Left kidney (tissue), 8 donors: Measurements from ENCODE around the gene XPO4. TPM values are rescaled to one million over a fixed set of nuclear protein-coding genes. Genes with fewer than 3 reads are reported as not detected.
A peak's percentile ranks its signal among the peaks of the same experiment; 100 is the strongest.
"Not testable (repeated sequence)": the region's sequence is repeated elsewhere in the genome, so short reads cannot be mapped to it uniquely, and the experiment has no call there.

Experiments
- DNase-seq: peaks from one replicate; pipeline ENCODE4 v3.0.0-alpha.2; 2013
- long read RNA-seq, 8 donors: transcript quantifications; one replicate each; lab custom pipeline, GENCODE V29; 2026
- polyA plus RNA-seq: library from polyadenylated mRNA; unstranded; fragments of 120-200 nt; gene quantifications from one replicate; pipeline ENCODE4 v1.2.1, GENCODE V29; 2013; ENCODE audit not compliant: insufficient read length

The XPO4 gene
- 24.5 TPM for polyA plus RNA-seq
- long read RNA-seq, donor 1 = 0 reads
- long read RNA-seq, donor 2 = 0 reads
- long read RNA-seq, donor 3, full-length matches to known transcripts = 1 of 1 reads
- long read RNA-seq, donor 3, partial matches to known transcripts = 0 of 1 reads
- long read RNA-seq, donor 3, other reads (novel, unspliced or antisense) = 0 of 1 reads
- long read RNA-seq, donor 4 = 0 reads
- long read RNA-seq, donor 5, full-length matches to known transcripts = 1 of 1 reads
- long read RNA-seq, donor 5, partial matches to known transcripts = 0 of 1 reads
- long read RNA-seq, donor 5, other reads (novel, unspliced or antisense) = 0 of 1 reads
- long read RNA-seq, donor 6 = 0 reads
- long read RNA-seq, donor 7, full-length matches to known transcripts = 2 of 2 reads
- long read RNA-seq, donor 7, partial matches to known transcripts = 0 of 2 reads
- long read RNA-seq, donor 7, other reads (novel, unspliced or antisense) = 0 of 2 reads
- long read RNA-seq, donor 8, full-length matches to known transcripts = 1 of 1 reads
- long read RNA-seq, donor 8, partial matches to known transcripts = 0 of 1 reads
- long read RNA-seq, donor 8, other reads (novel, unspliced or antisense) = 0 of 1 reads

DNA sequence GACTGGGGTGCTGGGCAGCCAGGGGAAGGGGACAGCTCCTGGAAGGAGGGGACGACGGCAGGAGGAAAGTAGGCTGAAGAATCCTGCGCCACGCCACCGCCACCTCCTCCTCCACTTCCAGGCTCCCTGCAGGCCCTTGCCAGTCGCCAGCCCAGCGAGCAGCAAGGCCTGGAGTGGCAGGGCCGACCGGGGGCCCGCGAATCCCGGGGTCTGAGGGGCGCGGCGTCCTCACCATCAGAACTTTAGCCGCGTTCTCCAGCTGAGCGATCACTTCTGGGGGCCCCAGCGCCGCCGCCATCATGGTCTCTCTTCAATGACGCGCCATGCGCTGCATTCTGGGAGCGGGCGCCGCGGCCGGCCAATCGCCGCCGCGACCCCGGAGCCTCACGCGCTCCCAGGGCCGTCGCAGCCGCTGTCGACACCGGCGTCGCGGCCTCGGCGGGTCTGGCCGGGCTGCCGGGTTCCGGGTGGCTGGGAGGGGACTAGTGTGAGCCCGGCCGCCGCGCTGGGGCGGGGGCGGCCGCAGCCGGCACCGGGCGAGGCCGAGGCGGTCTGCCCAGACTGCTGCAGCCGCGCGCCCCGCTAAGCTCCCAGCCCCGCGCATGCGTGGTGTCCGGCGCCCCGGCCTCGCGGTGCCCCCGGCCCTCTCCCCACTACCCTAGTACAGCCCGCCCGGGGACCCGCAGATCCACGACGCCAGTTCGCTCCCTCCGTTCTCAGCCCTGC, at the start of gene XPO4:
TSS of gene XPO4 (minus strand) at position 309 of the 726 bp plus-strand sequence. CDS start at position 301, 8 bp downstream.
- DNase-seq = peak; percentile 80

DNA sequence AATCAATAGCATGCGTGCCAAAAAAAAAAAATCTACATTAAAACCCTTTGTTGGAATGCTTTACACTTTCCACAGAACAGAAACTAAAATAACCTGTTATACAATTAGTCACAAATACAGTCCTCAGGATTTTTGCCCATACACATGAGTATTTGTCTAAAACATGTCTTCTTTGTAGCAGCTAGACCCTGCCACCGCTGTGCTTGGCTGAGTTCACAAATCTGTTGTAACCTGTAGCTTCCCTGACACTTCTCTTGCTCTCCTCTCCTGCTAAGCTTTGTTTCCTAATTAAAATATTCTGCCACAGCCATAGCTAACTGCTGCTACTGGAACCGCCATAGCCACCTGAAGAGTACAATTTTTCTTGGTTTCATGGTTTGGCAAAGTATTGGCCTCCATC, 45.5 kb upstream of the XPO4 start:
- DNase-seq = not testable (repeated sequence)

DNA sequence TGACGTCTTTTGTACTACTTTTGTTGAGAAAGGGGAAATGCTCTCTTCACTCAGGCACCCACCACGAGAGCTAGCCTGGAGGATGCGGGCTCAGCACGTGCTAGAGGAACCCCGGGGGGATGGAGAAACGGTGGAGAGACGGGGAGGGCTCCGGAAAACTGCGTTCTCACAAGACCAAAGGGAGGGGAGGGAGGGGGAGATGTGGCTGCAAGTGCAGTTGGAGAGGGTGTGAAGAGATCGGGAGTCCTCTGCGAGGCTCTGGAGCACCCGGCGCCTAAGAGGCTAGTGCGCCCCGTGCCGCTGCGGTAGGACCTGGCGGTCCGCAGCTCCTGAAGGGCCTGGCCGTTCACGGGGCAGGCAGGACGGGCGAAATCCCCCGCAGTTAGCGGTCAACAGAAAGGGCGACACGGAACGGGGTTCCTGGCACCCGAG, 43.4 kb upstream of the XPO4 start:
- DNase-seq = peak; percentile 15

DNA sequence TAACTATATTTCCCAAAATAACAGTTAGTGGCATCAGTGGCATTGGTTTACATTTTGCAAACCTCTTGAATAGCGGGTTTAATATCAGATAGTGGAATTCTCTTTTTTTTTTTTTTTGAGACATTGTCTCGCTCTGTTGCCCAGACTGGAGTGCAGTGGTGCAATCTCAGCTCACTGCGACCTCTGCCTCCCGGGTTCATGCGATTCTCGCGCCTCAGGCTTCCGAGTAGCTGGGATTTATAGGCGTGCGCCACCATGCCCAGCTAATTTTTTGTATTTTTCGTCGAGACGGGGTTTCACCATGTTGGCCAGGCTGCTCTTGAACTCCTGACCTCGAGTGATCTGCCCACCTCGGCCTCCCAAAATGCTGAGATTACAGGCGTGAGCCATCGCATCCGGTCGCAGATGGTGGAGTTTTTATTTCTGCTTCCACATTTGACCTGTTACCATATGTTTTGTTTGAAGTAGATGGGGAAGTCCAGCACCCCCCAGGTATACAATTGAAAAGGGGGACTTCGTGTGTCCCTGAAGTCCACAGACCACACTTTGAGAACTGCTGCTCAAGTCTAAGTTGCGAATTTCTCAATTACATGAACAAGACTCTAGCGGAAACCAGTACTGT, 40.5 kb upstream of the XPO4 start:
- no peak for DNase-seq

DNA sequence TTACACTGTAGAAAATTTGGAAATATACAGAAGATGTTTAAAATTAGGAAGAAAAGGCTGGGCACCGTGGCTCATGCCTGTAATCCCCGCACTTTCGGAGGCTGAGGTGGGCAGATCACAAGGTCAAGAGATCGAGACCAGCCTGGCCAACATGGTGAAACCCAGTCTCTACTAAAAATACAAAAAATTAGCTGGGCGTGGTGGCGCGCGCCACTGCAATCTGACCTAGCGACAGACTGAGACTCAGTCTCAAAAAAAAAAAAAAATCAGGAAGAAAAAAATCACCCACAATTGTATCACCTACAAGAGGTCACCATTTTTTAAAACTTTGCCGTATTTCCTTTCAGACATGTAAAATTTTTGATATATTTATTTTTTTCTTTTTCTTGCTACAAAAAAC, 38.0 kb upstream of the XPO4 start:
- not testable (repeated sequence) for DNase-seq

DNA sequence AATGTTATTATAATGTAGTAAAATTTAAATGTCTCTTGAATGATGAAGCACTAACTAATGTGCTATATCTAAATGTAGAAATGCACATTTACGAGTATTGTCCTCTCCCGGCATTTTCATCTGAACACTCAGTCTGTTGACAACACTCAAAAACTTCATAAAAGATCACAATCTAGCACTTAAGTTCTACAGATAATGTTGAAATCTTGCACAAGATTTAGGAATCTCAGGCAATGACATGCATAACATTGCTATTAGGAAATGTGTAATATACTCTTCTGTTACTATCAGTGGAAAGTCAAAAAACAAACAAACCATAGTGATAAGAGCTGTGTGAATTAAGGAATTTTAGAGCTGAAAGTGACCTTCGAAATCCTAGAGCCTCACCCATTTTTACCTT, 37.5 kb upstream of the XPO4 start:
- DNase-seq = no peak

DNA sequence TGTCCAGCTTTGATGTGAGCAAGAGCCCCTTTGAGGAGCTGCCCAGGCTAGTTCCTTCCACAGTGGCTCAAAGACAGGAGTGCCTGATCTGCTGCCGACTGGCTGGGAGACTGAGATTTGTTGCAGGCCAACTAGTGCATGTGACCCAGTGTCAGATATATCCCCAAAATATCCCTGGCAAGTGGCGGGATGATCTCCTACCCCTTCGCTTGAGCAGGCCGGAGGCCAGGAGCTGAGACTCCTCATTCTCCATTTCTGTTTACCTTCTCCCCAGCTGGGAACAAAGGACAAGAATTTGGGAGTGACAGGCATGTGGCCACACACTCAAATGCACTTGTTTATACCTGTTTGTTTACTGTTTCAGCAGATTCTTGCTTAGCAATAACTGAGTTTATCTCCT, 37.1 kb upstream of the XPO4 start:
- DNase-seq = no peak

DNA sequence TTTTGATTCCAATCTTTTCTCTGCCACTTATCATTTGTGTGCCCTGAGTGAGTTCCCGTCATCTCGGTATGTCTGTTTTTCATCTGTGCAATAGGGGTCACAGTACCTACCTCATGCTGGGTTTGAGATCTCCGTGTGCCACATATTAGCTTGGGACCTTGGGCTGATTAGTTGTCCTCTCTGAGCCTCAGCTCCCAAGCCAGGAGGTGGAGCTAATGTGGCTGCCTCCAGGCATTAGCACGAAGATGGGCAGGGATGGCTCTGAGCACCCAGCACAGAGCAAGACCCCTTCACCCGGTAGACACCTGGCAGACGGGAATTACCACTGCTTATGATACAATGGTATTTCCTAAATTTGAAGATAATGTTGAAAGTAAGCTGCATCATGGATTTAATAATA, 35.8 kb upstream of the XPO4 start:
- DNase-seq = no peak

DNA sequence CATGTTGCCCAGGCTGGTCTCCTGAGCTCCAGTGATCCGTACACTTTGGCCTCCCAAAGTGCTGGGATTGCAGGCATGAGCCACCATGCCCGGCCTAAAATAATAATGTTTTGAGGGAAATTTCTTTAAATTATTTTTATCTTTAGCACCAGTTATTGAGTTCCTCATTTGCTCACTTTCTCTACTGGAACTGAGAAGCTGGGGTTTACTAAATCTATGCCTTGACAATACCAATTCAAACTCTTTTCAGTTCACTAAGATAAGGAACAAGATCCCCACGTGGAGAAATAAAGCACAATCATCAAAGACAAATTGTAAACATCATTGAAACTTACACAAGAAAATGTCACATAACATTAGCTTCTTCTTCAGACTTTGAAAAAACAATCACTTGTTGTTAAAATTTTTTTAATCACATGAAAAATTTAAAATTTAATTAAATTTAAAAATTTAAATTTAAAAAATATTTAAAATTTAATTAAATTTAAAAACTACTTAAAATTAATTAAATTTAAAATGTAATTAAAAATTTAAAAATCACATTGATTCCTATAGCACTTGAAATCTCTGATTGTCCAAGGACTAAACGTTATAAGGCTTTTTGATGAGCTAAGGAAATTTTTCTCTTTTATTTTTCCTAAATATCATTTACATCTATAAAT, 25.2 kb upstream of the XPO4 start:
- DNase-seq = no peak

DNA sequence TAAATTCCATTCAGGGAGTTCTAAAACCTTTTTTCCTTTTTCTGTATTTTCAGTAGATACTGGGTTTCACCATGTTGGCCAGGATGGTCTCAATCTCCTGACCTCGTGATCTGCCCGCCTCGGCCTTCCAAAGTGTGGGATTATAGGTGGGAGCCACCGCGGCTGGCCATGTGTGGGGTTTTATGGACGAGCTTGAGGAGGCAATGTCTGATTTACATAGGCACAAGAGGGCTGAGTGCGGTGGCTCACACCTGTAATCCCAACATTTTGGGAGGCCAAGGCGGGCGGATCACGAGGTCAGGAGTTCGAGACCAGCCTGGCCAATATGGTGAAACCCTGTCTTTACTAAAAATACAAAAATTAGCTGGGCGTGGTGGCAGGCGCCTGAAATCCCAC, 22.8 kb upstream of the XPO4 start:
- DNase-seq = not testable (repeated sequence)

DNA sequence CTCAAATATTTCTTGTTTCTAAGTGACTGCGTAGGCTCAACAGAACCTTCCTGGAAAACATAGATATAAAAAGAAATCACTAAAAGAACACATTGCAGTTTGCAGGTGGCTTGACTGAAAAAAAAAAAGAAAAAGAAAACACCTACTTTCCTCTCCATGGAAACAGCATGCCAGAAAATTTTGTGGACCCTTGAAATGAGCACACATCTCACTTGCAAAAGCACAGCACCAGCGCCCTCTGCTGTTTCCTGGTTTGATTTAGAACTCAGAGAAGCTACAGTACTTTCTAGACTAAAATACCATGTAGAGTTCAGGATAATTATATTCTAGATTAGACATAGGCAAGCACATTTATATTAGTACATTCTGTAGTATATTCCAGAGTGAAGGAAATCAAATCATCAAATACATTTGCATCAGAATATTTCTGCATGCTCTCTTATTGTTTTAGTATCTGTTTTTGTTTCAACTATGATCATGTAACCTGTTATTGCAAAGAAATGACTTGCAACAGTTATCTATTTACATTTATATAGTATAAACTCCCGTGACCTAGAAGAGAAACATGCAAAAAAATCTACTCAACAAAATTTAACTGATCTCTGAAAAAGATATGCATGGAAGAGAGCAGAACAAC, 22.3 kb upstream of the XPO4 start:
- DNase-seq = peak; percentile 86

DNA sequence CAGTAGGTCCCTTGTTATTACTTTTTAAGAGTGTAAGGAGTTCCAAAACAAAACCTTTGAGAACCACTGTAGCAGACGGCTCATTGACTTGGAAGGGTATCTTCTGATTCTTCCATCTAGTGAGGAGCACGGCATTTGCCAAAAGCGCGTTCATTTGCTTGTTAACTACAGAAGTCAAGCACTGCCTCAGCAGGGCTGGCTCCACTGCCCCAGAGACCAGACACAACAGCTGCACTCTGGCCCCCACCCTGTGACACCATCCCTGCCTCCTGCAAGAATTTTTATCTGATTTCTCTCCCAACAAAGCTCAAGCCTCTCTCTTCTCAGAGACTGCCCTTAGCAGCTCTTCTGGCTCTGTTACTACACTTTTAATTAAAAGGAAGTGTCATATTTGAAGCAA, 20.7 kb upstream of the XPO4 start:
- DNase-seq = no peak

DNA sequence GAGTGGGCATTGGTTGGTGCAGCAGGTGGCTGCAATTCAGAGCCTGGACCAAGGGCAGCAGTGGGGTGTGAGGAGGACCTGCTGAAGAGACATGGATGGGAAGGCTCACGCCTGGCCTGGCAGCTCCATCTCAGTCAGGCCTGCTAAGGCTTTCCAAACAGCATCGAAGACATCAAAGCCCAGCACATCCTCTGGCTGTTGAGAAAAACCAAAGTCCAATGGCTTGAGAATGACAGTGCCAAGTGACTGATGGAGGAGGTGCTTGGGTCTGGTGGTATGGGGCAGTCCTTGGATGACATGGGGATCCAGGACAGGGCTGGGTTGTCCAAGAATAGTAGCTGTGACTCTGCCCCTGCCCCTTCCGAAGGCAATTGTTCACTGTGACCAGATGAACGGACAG, 19.0 kb upstream of the XPO4 start:
- DNase-seq = no peak

DNA sequence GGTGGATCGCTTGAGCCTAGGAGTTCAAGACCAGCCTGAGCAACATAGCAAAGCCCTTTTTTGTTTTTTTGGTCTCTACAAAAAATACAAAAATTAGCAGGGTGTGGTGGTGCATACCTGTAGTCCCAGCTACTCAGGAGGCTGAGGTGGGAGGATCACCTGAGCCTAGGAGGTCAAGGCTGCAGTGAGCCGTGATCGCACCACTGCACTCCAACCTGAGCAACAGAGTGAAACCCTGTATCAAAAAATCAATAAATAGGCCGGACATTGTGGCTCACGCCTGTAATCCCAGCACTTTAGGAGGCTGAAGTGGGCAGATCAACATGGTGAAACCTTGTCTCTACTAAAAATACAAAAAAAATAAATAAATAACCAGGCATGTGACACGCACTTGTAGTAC, 13.1 kb upstream of the XPO4 start:
- not testable (repeated sequence) for DNase-seq

DNA sequence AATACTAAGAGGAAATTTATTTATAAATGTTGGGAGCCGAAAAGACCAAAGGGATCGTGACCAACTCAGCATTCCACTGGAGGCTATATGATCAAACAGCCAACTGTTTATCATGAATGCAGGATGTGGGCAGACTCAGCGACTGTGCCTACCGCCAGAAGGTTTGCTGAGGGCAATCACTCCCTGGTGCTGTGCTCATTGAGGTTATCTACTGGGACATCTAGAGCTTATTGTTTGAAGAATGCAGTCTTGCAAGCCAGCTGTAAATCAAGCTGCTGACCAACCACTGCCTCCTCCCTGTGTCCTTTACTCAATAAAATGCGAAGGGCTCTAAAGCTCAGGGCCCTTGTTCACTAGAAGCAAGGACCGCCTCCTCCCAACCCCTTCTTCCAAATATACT, 8.5 kb upstream of the XPO4 start:
- no peak for DNase-seq

DNA sequence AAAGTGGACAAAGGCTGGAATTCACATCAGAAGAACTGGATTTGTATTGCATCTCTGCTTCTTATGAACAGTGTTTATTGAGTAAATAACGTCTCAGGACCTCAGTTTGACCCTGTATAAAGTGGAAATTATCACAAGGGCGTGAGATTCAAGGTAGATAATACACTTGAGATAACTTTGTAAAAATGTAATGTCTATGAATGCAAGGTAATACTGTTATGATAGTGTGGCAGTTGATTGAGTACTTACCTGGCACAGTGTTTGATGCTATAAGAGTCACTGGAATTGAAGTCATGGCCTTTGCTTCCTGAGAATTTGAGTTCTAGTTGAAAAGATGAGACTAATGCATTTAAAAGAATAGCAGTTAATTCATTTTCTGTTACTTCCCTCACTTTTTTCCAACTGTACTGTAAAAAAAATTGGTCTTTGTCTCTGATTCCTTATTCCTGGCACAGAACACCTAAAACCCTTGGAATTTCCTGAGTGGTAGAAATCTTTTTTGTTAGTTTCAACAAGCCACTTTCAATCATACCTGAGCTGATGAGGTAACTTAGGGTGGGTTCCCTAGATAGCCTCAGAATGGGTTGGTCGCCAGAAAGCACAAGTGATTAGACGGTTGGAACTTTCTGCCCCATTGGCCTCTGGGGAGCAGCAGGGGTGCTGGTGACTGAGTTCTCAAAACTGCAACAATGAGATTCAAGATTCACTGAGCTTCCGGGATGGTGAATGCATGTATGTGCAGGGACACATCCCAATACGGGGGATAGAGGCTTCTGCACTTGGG, 6.4 kb upstream of the XPO4 start:
- no peak for DNase-seq

DNA sequence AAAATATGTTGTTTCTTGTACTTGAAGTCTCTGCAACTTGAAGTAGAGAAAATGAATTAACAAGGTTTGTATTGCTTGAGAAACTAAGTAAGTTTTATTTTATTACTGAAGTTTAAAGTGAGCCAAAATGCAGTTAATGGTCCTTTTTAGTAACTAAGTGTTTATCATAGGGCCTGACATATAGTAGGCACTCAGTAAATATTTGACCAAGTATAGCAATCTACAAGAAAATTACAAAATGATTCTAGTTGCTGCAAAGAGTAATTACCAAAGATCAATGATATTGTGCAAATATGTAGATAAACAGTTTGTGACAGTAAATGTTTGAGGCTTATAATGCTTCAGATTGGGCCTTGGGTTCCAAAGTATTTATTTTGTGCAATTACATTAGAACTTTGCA, 2.4 kb upstream of the XPO4 start:
- DNase-seq = no peak

DNA sequence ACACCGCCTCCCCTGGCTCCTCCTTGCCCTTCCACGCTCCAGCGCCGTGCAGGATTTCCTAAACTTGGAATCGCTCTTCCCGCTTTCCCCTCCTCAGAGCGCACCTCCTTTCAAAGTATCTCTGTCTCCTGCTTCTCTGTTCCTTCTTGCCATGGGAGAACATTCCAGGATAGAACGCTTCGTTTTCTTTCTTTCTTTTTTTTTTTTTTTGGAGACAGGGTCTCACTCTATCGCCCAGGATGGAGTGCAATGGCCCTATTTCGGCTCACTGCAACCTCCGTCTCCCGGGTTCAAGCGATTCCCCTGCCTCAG, 574 bp upstream of the XPO4 start:
- DNase-seq = no peak

DNA sequence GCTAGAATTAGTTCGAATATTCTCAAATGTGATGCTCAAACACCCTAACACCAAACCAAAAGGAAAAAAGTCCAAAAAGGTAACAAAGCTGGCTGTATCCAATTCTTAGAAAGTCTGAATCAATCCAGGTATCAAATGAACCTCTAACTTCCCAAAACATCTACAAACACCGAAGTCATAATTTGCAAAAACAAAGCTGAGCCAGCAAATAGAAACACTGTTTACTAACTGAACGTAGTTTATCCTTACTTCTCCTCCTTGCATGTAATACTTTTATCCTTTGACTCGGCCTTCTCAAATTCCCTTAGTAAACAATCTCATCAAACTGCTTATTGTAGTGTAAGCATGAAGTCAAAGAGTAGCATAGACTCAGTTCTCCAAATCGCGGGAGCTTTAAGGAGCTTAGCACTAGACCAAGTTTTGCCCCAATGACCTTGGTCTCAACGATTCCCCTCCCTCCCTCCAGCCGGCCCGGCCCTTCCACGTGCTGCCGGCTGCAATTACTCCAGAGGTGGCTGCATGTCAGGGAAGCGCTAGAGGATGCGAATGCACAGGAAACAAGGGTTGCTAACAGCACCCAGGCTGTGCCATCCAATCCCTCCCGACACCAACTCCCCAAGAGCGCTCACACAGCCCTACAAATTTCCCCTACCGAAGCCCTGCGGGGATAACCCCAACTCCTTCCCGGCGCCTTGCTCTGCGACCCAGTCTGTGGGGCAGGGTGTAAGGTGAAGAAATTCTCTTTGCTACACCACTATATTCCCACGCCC, 693 bp downstream of the XPO4 start:
- DNase-seq = no peak

DNA sequence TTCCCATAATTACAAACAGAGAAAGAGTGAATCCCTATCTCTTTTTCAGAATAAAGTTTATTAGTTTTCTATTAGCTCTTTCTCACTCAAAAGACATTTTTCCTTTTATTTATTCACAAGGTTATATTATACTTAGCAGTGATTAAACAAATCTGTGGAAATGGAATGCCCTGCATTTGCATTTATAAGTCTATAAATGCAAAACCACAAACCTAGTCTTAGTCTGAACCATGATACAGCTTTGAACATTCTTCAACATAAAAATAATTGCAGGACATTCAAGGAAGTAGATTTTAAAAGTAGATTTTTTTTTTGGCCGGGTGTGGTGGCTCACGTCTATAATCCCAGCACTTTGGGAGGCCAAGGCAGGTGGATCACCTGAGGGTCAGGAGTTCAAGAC, 8.3 kb downstream of the XPO4 start:
- DNase-seq = no peak
